ENCODE results near the gene RFWD3. TPM values are rescaled to one million over a fixed set of nuclear protein-coding genes. Genes with fewer than 3 reads are reported as not detected.
A peak's percentile ranks its signal among the peaks of the same experiment; 100 is the strongest.

Gene RFWD3
- total and polyA plus RNA-seq, 2 experiments from 2014 or later: 8.2 to 11.1 TPM

DNA sequence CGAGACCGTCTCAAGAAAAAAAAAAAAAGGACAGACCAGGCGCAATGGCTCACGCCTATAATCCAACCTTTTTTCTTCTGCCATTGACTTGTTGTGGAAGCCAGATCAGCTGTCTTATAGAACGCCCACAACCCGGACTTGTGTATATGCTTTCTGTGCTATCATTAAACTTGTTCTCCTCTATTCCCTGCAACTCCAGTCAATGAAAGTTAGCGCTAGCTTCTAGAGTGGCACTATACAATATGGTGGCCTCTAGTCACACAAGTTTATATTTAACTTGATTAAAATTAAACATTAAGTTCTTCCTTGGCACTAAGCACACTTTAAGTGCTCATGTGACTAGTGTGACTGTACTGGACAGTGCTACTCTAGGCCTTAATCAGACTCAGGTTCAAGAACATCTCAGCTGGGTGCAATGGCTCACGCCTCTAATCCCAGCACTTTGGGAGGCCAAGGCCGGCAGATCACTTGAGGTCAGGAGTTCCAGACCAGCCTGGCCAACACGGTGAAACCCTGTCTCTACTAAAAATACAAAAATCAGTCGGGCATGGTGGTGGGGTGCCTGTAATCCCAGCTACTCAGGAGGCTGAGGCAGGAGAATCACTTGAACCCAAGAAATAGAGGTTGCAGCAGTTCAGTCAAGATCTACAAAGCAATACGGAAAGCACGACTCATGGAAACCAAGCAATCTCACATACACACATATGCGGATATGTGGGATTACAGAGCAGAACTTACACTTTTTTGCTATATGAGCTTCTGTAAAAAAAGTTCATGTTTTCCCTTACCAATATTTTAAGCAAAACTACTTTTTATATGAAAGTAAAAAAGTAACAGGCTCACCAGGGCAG, 41.0 kb downstream of the RFWD3 start:
- TF ChIP-seq, protein P1, sequence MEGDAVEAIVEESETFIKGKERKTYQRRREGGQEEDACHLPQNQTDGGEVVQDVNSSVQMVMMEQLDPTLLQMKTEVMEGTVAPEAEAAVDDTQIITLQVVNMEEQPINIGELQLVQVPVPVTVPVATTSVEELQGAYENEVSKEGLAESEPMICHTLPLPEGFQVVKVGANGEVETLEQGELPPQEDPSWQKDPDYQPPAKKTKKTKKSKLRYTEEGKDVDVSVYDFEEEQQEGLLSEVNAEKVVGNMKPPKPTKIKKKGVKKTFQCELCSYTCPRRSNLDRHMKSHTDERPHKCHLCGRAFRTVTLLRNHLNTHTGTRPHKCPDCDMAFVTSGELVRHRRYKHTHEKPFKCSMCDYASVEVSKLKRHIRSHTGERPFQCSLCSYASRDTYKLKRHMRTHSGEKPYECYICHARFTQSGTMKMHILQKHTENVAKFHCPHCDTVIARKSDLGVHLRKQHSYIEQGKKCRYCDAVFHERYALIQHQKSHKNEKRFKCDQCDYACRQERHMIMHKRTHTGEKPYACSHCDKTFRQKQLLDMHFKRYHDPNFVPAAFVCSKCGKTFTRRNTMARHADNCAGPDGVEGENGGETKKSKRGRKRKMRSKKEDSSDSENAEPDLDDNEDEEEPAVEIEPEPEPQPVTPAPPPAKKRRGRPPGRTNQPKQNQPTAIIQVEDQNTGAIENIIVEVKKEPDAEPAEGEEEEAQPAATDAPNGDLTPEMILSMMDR (IDR thresholded peaks at IDR 0.05; ENCODE audit: low read depth, low read length): no peak
- H3K36me3 ChIP-seq: peaks cover 46% of the 10 kb centered on the region
- no peaks in the 10 kb centered on the region for H3K27me3 ChIP-seq
- no peaks in the 10 kb centered on the region for H3K9me3 ChIP-seq (ENCODE audit: low read depth)
- H3K4me3 ChIP-seq: no peak overlapping the region
- H3K27ac ChIP-seq: no peak overlapping the region
- no peak for DNase-seq (ENCODE audit: low read depth in 1 of 2, low spot score in 1 of 2)
- no peaks in the 10 kb centered on the region for H3K4me1 ChIP-seq (ENCODE audit: low read depth)

DNA sequence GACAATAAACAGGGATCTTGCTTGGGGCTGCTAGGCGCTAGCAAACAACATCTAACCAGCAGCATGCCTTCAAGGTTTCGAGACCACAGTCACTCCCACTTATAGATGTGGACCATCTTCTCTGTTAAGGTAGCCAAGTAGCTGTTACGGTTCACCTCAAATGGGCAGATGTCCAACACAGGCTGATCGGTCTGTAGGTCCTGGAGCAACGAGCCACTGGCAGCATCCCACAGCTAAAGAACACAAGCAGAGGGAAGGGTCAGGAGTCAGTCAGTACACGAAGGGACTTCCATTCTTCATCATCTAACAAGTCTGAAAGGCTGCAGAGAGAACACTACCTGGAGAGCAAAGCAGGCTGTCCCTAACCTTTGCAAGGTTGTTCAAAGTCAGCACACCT, 42.8 kb downstream of the RFWD3 start:
- Histone ChIP-seq H3K27me3 (no peaks in the 10 kb centered on the region), H3K9me3 (ENCODE audit: low read depth) (no peaks in the 10 kb centered on the region), H3K27ac (no peak overlapping the region), H3K4me1 (ENCODE audit: low read depth) (no peaks in the 10 kb centered on the region), H3K36me3 (peaks cover 30% of the 10 kb centered on the region), H3K4me3 (no peak overlapping the region)
- DNase-seq (ENCODE audit: low read depth in 1 of 2, low spot score in 1 of 2): no peak
- TF ChIP-seq, protein P1 (IDR thresholded peaks at IDR 0.05; ENCODE audit: low read depth, low read length): no peak

DNA sequence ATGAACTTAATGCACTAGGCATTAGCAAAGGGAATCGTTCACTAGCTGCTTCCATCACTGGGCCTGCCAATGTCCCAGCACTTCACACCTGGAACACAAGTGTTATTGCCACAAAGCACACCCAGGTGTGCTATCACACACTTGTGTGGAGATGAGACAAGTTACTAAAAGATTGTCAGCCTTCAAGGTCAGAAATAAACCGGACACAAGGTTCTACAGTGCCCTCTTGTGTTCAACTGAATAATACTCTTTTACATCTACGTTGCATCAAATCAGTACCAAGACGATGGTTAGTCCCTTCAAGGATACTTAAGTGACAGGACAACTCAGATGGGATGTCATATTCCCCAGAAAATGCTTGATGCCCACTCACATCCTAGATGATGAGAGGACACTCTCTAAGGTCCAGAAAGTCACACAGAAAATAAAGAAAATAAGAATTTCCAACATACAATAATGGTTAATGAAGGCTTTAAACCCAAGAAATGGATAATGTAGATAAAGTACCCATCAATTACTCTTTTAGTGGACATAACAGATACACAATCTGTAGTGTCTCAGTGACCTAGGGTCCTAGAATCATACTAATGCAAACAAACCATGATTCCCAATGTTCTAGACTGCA, 43.4 kb downstream of the RFWD3 start:
- H3K27me3 ChIP-seq: no peaks in the 10 kb centered on the region
- TF ChIP-seq, protein P1 (IDR thresholded peaks at IDR 0.05; ENCODE audit: low read depth, low read length): peak; percentile 54
- H3K27ac ChIP-seq: no peak overlapping the region
- no peaks in the 10 kb centered on the region for H3K4me1 ChIP-seq (ENCODE audit: low read depth)
- peak; percentile 64 to 66 for DNase-seq (ENCODE audit: low read depth in 1 of 2, low spot score in 1 of 2)
- H3K4me3 ChIP-seq: no peak overlapping the region
- H3K9me3 ChIP-seq (ENCODE audit: low read depth): no peaks in the 10 kb centered on the region
- H3K36me3 ChIP-seq: peaks cover 30% of the 10 kb centered on the region

GRCh38 chr16:74622005-74622404, 44.7 kb downstream of the RFWD3 start:
- Histone ChIP-seq H3K36me3 (peaks cover 23% of the 10 kb centered on the region), H3K4me1 (ENCODE audit: low read depth) (no peaks in the 10 kb centered on the region), H3K27me3 (no peaks in the 10 kb centered on the region), H3K9me3 (ENCODE audit: low read depth) (no peaks in the 10 kb centered on the region), H3K4me3 (no peak overlapping the region), H3K27ac (no peak overlapping the region)
- TF ChIP-seq, protein P1 (IDR thresholded peaks at IDR 0.05; ENCODE audit: low read depth, low read length): no peak
- DNase-seq (ENCODE audit: low read depth in 1 of 2, low spot score in 1 of 2): no peak

- TF ChIP-seq, protein P1 (IDR thresholded peaks at IDR 0.05; ENCODE audit: low read depth, low read length): no peak
- H3K27me3 ChIP-seq: no peaks in the 10 kb centered on the region
- no peak for DNase-seq (ENCODE audit: low read depth in 1 of 2, low spot score in 1 of 2)
- H3K9me3 ChIP-seq (ENCODE audit: low read depth): no peaks in the 10 kb centered on the region
- H3K4me3 ChIP-seq: no peak overlapping the region
- H3K36me3 ChIP-seq: no peaks in the 10 kb centered on the region
- no peak overlapping the region for H3K27ac ChIP-seq
- no peaks in the 10 kb centered on the region for H3K4me1 ChIP-seq (ENCODE audit: low read depth)
Measured at GRCh38 chr16:74617206-74617788, 49.4 kb downstream of the RFWD3 start.
